Liver (tissue), 9 donors: ENCODE measurements around the gene ULK1. TPM values are rescaled to one million over a fixed set of nuclear protein-coding genes. Genes with fewer than 3 reads are reported as not detected.

Experiments used
- DNase-seq: peaks from one replicate; pipeline ENCODE4 v3.0.0-alpha.2; 2017; ENCODE audit warnings: low spot score
- H3K27ac ChIP-seq, 2 donors: one replicate each; pipeline ENCODE4 v1.7.0; 2013; ENCODE audit warnings: inconsistent platforms in 2 of 2, low read length in 2 of 2, control low read depth in 1 of 2, low read depth in 1 of 2, mild to moderate bottlenecking in 1 of 2
- H3K27me3 ChIP-seq, 4 donors: one replicate each; pipeline versions ENCODE4 v1.6.1 to v1.7.0; 2013; ENCODE audit warnings: low read length in 3 of 4, inconsistent platforms in 1 of 4, mild to moderate bottlenecking in 1 of 4, moderate library complexity in 1 of 4; ENCODE audit not compliant: control insufficient read depth in 4 of 4, insufficient read depth in 4 of 4
- H3K36me3 ChIP-seq, 4 donors: one replicate each; pipeline versions ENCODE4 v1.6.1 to v1.7.0; 2013; ENCODE audit warnings: low read length in 3 of 4, mild to moderate bottlenecking in 3 of 4, low read depth in 1 of 4, moderate library complexity in 1 of 4; ENCODE audit not compliant: control insufficient read depth in 4 of 4, insufficient read depth in 3 of 4
- H3K4me1 ChIP-seq, 4 donors: one replicate each; pipeline versions ENCODE4 v1.6.1 to v1.7.0; 2013; ENCODE audit warnings: low read length in 3 of 4, mild to moderate bottlenecking in 3 of 4, moderate library complexity in 1 of 4; ENCODE audit not compliant: control insufficient read depth in 4 of 4, insufficient read depth in 4 of 4
- H3K4me3 ChIP-seq, 3 donors: one replicate each; pipeline versions ENCODE4 v1.6.1 to v1.7.0; 2013; ENCODE audit warnings: low read length in 3 of 3, control low read depth in 1 of 3, low read depth in 1 of 3, mild to moderate bottlenecking in 1 of 3
- H3K9ac ChIP-seq, 2 donors: one replicate each; pipeline ENCODE4 v1.7.0; 2013; ENCODE audit warnings: low read length in 2 of 2, mild to moderate bottlenecking in 2 of 2, moderate library complexity in 2 of 2, control low read depth in 1 of 2, low read depth in 1 of 2
- H3K9me3 ChIP-seq, 4 donors: one replicate each; pipeline versions ENCODE4 v1.6.1 to v1.7.0; 2013; ENCODE audit warnings: low read length in 3 of 4; ENCODE audit not compliant: control insufficient read depth in 4 of 4
- ATF3 ChIP-seq: IDR thresholded peaks from 2 replicates; pipeline ENCODE4 v1.6.1; 2016; ENCODE audit warnings: antibody characterized with exemption
- CTCF ChIP-seq: fragments of 150-350 bp; IDR thresholded peaks from 2 replicates; pipeline ENCODE4 v1.5.1; 2017; ENCODE audit warnings: improper control_type of control experiment, low read depth, low read length; ENCODE audit not compliant: missing input control
- EGR1 ChIP-seq, 2 donors: IDR thresholded peaks; 2 replicates each; pipeline ENCODE4 v1.6.1; 2016 to 2018; ENCODE audit warnings: antibody characterized with exemption in 2 of 2, low read depth in 2 of 2
- FOXA1 ChIP-seq: IDR thresholded peaks from 2 replicates; pipeline ENCODE4 v1.6.1; 2016; ENCODE audit warnings: antibody characterized with exemption
- FOXA2 ChIP-seq: IDR thresholded peaks from 2 replicates; pipeline ENCODE4 v1.6.1; 2016; ENCODE audit warnings: antibody characterized with exemption
- GABPA ChIP-seq, 2 donors: IDR thresholded peaks in 1 of 2; conservative IDR thresholded peaks in 1 of 2; 2 replicates each; pipeline ENCODE4 v1.6.1; 2016; ENCODE audit warnings: antibody characterized with exemption in 2 of 2, mild to moderate bottlenecking in 1 of 2, moderate library complexity in 1 of 2
- HNF4A ChIP-seq, 2 donors: conservative IDR thresholded peaks; 2 replicates each; pipeline ENCODE4 v1.6.1; 2016; ENCODE audit warnings: antibody characterized with exemption in 2 of 2, mild to moderate bottlenecking in 2 of 2
- HNF4G ChIP-seq: IDR thresholded peaks from 2 replicates; pipeline ENCODE4 v1.6.1; 2016; ENCODE audit warnings: antibody characterized with exemption
- JUND ChIP-seq, 2 donors: IDR thresholded peaks; 2 replicates each; pipeline ENCODE4 v1.6.1; 2016; ENCODE audit warnings: antibody characterized with exemption in 2 of 2
- MAX ChIP-seq: IDR thresholded peaks from 2 replicates; pipeline ENCODE4 v1.6.1; 2016; ENCODE audit warnings: antibody characterized with exemption
- NR2F2 ChIP-seq: IDR thresholded peaks from 2 replicates; pipeline ENCODE4 v1.6.1; 2016; ENCODE audit warnings: antibody characterized with exemption
- RAD21 ChIP-seq, 2 donors: IDR thresholded peaks; 2 replicates each; pipeline ENCODE4 v1.6.1; 2016; ENCODE audit warnings: antibody characterized with exemption in 2 of 2, mild to moderate bottlenecking in 2 of 2
- REST ChIP-seq: IDR thresholded peaks from 2 replicates; pipeline ENCODE4 v1.6.1; 2016; ENCODE audit warnings: antibody characterized with exemption, mild to moderate bottlenecking
- RXRA ChIP-seq, 2 donors: IDR thresholded peaks; 2 replicates each; pipeline ENCODE4 v1.6.1; 2017 to 2018; ENCODE audit warnings: antibody characterized with exemption in 2 of 2, mild to moderate bottlenecking in 1 of 2
- SP1 ChIP-seq: IDR thresholded peaks from 2 replicates; pipeline ENCODE4 v1.6.1; 2018; ENCODE audit warnings: antibody characterized with exemption, mild to moderate bottlenecking
- TAF1 ChIP-seq: conservative IDR thresholded peaks from 2 replicates; pipeline ENCODE4 v1.6.1; 2016; ENCODE audit warnings: antibody characterized with exemption, mild to moderate bottlenecking
- YY1 ChIP-seq: IDR thresholded peaks from 2 replicates; pipeline ENCODE4 v1.6.1; 2016; ENCODE audit warnings: antibody characterized with exemption, mild to moderate bottlenecking
- ZBTB33 ChIP-seq: IDR thresholded peaks from 2 replicates; pipeline ENCODE4 v1.6.1; 2016; ENCODE audit warnings: antibody characterized with exemption
- WGBS: extraction: QIAGEN DNeasy Blood & Tissue Kit; methylation state at CpG from one replicate; pipeline ENCODE4 v1.1.7; 2013; 5-methylcytosine and 5-hydroxymethylcytosine counted together
- polyA plus RNA-seq, 2 donors: library from polyadenylated mRNA; stranded (reverse) in 1 of 2; unstranded in 1 of 2; fragments of 200-250 nt in 1 of 2; fragments of >200 nt in 1 of 2; fragmentation: Nextera tagmentation in 1 of 2; extraction: Ambion mirVana in 1 of 2; gene quantifications; one replicate each; pipeline versions ENCODE4 v1.2.1 to v1.2.3, GENCODE V29; 2013 to 2015
- total RNA-seq, 2 donors: library from RNA; depleted of rRNA; stranded (reverse); fragments of >200 nt; gene quantifications; one replicate each; pipeline ENCODE4 v1.2.3, GENCODE V29; 2014
- donor health status: healthy.
- donor health status: healthy.
- donor health status: healthy.
- donor health status: healthy.
- donor health status: healthy.

ULK1 gene
- total and polyA plus RNA-seq, 4 donors, result 12.5 to 41.7 (median 15.1) TPM

GRCh38 chr12:131867891-131868675 is 26.3 kb upstream of the ULK1 start:
- DNase-seq, result no peak
- Histone ChIP-seq H3K27ac (no peak overlapping the region), H3K36me3 (no peaks in the 10 kb centered on the region), H3K4me1 (peaks cover 0 to 5% (median 2%) of the 10 kb centered on the region in 4 donors), H3K27me3 (no peaks in the 10 kb centered on the region), H3K9me3 (no peaks in the 10 kb centered on the region), H3K9ac (no peak overlapping the region), H3K4me3 (no peak overlapping the region)
- 91% methylated on average over 28 of the region's 28 CpGs for WGBS
- no peak for TF ChIP-seq REST
- TF ChIP-seq CTCF, result no peak
- TF ChIP-seq GABPA (IDR thresholded peaks at IDR 0.05 in 1 of 2, conservative IDR thresholded peaks at IDR 0.05 in 1 of 2), result no peak
- no peak for TF ChIP-seq RAD21 (IDR thresholded peaks at IDR 0.05)
- no peak for TF ChIP-seq NR2F2
- no peak for TF ChIP-seq JUND (IDR thresholded peaks at IDR 0.05)
- TF ChIP-seq EGR1 (IDR thresholded peaks at IDR 0.05; ENCODE audit: low read depth in 2 of 2), result no peak
- TF ChIP-seq HNF4G, result no peak
- no peak for TF ChIP-seq RXRA (IDR thresholded peaks at IDR 0.05)
- no peak for TF ChIP-seq FOXA1
- TF ChIP-seq FOXA2, result no peak
- TF ChIP-seq YY1, result no peak
- TF ChIP-seq TAF1, result no peak
- TF ChIP-seq ATF3, result no peak
- no peak for TF ChIP-seq ZBTB33
- TF ChIP-seq MAX, result no peak
- no peak for TF ChIP-seq HNF4A (conservative IDR thresholded peaks at IDR 0.05)
- TF ChIP-seq SP1, result no peak
